NCI-H1048 (cell line): ENCODE data around the gene LRP6.

Source experiments
- DNase-seq: peaks from one replicate; lab custom pipeline; 2025; lab: John Stamatoyannopoulos, UW

The LRP6 gene

GRCh38 chr12:12214635-12215131, 52.2 kb downstream of the LRP6 start:
- no peak for DNase-seq

DNA sequence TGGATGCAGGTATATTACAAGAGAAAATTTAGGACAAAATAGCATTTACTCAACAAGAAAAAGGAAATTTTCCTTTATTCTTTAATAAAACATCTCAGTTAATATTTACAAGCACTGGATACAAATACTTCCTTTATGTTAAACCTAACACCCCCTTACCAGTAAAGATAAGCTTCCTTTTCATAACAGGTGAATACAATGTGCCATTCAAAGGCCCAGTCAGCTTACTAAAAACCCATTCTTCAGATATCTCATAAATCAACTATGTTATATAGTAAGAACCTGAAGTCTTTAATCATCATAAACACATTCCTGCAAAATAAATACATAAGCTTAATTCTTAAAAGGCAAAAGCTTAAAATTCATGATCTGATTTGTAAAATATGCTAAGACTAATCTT, 52.6 kb downstream of the LRP6 start:
- DNase-seq = no peak

DNA sequence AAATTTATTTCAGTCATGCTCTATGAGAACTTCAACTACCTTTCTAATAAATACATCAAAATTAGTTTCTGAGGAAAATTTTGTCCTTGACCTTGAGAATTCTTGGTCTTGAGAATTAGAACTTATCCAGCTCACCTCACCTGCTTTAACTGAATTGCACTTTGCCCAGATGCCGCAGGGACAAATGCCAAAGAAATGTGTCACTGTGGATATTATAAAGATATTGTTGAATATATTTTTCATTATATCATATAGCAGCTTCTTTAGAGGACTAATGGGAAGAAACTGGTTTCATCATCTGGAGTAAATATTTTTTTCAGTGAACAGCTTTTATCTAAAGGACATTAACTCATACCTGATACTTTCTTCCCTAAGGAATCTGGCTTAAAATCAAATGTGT, 54.1 kb downstream of the LRP6 start:
- DNase-seq = no peak

- DNase-seq = no peak
Measured at GRCh38 chr12:12210983-12211382, 55.9 kb downstream of the LRP6 start.

DNA sequence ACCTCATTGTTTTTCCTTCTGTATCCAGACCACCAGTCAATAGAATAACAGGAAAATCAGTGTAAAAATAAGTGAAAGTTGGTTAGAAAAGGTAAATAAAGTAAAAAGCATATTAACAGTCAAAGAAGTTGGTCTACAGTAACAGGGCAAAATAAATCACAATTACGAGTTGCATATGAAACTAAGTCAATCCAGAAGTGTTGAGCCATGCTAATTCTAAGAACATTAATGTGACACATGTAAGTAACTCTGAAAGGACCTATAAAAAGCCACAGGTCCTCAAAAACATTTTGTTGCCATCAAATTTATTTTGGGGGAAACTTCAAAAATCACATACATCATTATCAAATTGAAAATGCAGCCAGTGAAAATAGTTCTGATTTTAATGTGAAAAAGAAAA, 56.4 kb downstream of the LRP6 start:
- DNase-seq = no peak

DNA sequence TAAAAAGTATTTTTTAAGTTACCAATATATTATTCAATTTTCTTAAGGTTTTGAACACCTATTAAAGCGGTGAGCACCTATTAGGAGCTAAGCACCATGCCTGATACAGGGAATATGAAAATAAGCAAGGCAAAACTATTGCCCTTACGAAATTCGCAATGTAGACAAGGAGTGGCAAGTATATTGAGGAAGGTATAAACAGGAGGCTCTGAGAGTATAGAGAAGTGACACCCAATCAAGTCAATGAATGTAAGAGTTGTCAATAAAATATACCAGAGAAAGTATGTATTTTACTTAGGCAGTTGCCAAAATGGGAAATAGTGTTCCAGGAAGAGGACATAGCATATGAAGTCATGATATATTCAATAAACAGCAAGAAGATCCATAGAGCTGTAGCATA, 57.2 kb downstream of the LRP6 start:
- DNase-seq = no peak

DNA sequence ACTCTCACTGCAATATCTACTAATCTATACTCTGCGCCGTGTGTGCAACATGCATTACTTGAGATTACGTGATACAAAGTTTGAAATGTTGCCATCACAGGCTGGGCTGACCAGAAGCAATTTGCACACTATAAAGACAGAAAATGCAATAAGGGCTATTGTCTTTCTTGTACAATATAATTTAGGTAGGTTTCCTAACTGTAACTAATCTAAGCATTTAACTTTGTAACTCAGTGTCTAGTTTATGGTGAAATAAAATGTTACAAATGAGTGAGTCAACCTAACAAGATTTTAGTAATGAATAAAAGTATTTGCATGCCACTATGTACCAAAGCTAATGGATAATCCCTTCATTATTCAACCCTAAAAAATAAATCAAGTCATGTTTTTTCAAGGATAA, 57.8 kb downstream of the LRP6 start:
- DNase-seq = no peak

DNA sequence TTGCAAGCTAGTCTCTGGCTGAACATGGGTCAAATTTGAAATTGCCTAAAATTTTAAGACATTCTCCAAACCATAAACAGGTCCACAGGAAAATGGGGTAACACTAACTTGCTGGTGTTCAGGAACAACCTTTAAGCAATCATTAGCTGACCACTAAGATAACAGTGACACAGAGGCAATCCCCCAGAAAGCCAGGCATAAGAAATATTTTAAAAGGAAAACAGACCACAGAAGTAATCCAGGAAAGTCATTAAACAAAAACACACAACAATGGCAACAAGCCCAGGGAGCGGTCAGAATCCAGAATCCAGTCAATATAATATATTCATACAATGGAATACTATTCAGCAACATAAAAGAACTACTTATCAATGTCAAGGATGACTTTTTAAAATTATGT, 59.1 kb downstream of the LRP6 start:
- no peak for DNase-seq

- no peak for DNase-seq
Measured at GRCh38 chr12:12206776-12207388, 60.0 kb downstream of the LRP6 start.

DNA sequence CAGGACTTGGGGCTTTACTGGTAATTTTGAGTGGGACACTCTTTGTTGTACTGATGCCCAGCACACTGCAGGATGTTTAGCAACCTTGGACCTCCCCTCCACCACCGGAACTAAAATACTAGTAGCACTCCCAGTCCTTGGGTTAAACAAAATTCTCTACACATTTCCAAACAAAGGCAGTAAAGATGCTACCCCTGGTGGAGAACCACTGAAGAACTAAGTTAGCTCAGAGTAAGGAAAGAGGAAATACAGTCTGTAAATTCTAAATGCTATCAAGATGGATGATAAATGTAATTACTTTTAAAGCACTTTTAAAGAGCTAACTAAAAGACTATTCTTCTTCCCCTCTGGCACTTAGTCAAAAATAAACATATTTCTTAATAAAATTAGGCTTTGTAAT, 64.1 kb downstream of the LRP6 start:
- DNase-seq = no peak

- no peak for DNase-seq
Measured at GRCh38 chr12:12202105-12202504, 64.7 kb downstream of the LRP6 start.

GRCh38 chr12:12201274-12201758, 65.5 kb downstream of the LRP6 start:
- DNase-seq = no peak

DNA sequence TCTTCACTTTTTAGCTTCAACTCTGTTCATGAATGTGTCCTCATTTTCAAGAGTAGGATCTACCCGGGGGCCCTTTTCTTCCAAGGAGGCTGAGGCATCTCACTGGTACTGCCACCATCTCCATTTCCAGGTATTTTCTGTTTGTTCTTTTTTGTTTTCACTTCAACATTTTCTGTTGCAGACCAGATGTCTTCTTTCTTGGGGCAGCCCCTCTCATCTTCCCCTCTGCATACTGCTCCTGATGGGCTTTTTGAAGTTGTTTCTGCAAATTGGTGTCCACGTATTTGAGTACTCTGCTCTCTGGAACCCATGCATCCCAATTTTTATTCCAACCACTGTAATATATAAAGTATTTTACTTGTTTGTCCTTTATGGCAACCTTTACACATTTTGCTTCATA, 66.5 kb downstream of the LRP6 start:
- DNase-seq = no peak

DNA sequence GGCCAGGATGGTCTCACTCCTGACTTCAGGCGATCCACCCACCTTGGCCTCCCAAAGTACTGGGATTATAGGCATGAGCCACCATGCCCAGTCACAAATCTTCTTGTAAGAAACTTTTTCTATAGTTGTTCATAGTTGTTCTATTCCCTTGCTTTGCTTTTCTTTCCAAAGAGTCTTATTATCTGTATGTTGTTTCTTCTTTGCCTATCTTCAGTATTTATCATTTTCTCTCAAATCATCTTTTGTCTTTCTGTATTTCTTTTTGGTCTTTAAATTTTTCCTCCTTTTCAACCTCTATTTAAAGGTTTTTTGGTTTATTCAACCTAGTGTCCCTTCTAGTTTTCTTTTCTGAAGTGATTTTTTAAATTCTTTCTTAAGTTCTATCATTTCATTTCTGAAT, 68.7 kb downstream of the LRP6 start:
- no peak for DNase-seq

DNA sequence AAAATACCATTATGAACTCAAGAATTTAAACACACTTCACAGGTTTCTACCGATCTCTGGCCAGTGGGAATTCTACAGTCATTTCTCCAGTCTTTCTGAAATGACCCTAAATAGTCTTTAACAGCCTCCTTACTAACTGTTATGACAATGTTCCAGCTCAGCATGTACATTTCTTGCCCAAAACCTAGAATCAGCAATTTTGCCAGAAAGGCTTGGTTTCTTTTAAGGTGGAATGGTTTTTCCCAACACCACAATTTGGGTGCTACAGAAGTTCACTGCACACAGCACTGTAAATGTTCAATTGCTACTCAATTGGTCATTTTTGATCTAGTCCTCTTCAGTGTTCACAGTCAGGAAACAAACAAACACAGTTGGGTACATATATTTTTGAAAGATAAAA, 69.7 kb downstream of the LRP6 start:
- DNase-seq = no peak

- no peak for DNase-seq
Measured at GRCh38 chr12:12195516-12195915, 71.3 kb downstream of the LRP6 start.

DNA sequence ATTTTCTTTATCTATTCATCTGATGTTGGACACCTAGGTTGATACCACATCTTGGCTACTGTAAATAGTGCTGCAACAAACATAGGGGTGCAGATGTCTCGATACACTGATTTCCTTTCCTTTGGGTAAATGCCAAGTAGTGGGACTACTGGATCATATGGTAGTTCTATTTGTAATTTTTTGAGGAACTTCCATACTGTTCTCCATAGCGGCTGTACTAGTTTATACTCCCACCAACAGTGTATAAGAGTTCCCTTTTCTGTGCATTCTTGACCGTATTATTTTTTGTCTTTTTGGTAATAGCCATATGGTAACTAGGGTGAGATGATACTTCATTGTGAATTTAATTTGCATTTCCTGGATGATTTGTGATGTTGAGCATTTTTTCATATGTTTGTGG, 71.8 kb downstream of the LRP6 start:
- DNase-seq = no peak

GRCh38 chr12:12194206-12194605, 72.6 kb downstream of the LRP6 start:
- no peak for DNase-seq

GRCh38 chr12:12191008-12191407, 75.8 kb downstream of the LRP6 start:
- no peak for DNase-seq

GRCh38 chr12:12190087-12190809, 76.6 kb downstream of the LRP6 start:
- no peak for DNase-seq

- DNase-seq = no peak
Measured at GRCh38 chr12:12185414-12185813, 81.4 kb downstream of the LRP6 start.

DNA sequence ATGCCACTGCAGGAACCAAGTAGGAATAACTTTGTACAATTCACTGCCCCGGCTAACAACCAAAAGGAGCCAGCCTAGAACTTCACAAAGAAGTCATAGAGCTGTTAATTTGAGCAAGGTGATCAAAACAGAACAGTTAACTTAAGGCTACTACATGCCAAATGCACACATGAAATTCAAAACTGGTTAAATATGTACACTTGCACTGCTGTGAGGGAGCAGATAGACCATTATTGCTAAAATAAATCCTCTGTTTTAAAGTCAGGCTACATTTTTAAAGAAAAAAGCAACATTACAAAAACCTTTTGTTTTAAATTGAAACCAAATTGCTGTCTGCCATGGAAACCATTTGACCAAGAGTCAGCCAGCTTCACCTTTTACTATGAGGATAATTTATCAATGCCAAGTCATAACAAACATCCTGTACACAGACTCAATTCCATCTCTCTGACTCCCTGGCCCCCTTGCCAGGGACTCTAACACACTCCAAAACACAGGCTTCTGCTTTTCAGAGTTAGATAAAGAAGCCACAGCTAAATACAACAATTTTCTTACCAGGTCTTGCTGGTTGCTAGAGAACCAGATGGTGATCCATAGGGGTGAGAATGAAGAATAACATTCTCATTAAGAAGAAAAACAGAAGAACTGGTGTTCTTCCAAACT, 84.0 kb downstream of the LRP6 start:
- no peak for DNase-seq

DNA sequence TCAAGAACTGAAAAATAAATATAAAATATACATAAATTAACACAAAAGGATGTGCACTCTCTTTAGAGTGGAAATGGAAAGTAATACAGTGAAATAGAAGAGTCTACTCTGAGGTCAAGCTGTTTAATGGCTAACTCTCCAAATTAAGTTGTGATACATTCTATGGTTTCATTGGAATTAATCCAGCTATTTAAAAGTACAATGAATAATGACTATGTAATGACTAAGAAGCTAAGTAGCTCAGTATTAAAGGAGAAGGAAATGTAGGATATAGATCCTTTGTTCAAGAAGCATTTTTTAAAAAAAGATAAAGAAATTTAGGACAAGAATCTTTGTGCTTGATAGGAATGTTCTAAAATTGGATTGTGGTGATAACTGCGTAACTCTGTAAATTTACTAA, 85.3 kb downstream of the LRP6 start:
- no peak for DNase-seq
